Neural progenitor cell (in vitro differentiated cells): ENCODE results near the gene MED13L.

Source experiments
- EZH2 ChIP-seq: fragments of 200-600 bp; sonication (generic); IDR thresholded peaks from 2 replicates; pipeline ENCODE4 v1.6.1; 2017; ENCODE audit warnings: antibody characterized with exemption, mild to moderate bottlenecking, moderate library complexity
- EZH2phosphoT487 ChIP-seq: fragments of 200-600 bp; sonication (generic); IDR thresholded peaks from 2 replicates; pipeline ENCODE4 v1.6.1; 2017; ENCODE audit warnings: antibody characterized with exemption
- TF ChIP-seq, protein P1 (sequence below): fragments of 200-600 bp; sonication (generic); IDR thresholded peaks from 2 replicates; pipeline ENCODE4 v1.5.1; 2017; ENCODE audit warnings: antibody characterized with exemption, mild to moderate bottlenecking

DNA sequence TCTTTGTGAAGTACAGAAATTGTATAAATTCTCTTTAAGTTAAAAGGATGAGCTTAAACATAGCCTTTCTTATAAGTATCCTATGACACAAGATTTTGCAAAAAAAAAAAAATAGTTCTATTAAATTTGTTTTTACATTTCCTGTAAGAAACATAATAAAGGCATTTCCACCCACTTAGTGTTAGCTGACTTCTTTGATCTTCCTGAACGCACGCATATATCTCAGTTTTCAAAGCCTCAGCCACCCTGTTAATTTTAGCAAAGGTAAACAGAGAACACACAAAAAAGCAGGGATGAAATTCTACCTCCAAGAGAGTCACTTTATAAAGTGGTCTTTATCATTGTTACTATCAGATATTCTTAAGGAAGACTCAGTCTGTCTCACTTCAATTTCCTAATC is 277.9 kb downstream of the MED13L start:
- TF ChIP-seq, protein P1, sequence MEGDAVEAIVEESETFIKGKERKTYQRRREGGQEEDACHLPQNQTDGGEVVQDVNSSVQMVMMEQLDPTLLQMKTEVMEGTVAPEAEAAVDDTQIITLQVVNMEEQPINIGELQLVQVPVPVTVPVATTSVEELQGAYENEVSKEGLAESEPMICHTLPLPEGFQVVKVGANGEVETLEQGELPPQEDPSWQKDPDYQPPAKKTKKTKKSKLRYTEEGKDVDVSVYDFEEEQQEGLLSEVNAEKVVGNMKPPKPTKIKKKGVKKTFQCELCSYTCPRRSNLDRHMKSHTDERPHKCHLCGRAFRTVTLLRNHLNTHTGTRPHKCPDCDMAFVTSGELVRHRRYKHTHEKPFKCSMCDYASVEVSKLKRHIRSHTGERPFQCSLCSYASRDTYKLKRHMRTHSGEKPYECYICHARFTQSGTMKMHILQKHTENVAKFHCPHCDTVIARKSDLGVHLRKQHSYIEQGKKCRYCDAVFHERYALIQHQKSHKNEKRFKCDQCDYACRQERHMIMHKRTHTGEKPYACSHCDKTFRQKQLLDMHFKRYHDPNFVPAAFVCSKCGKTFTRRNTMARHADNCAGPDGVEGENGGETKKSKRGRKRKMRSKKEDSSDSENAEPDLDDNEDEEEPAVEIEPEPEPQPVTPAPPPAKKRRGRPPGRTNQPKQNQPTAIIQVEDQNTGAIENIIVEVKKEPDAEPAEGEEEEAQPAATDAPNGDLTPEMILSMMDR, result no peak
- no peak for TF ChIP-seq EZH2
- TF ChIP-seq EZH2phosphoT487, result no peak
